ENCODE results near the gene ALDH3A1.
"Not testable (repeated sequence)": the region's sequence is repeated elsewhere in the genome, so short reads cannot be mapped to it uniquely, and the experiment has no call there.

ALDH3A1 gene

GRCh38 chr17:19747829-19748806, at the start of gene ALDH3A1:
TSS of gene ALDH3A1 (minus strand) at chr17:19748298. CDS start at chr17:19745129, 3,169 bp downstream.
- DNase-seq, result no peak

- DNase-seq, result no peak
Measured at GRCh38 chr17:19796457-19796856, 48.4 kb upstream of the ALDH3A1 start.

GRCh38 chr17:19791918-19792550, 43.9 kb upstream of the ALDH3A1 start:
- DNase-seq, result no peak

- DNase-seq, result no peak
Measured at GRCh38 chr17:19787733-19788357, 39.7 kb upstream of the ALDH3A1 start.

GRCh38 chr17:19785854-19786253, 37.8 kb upstream of the ALDH3A1 start:
- no peak for DNase-seq

GRCh38 chr17:19781488-19782458, 33.7 kb upstream of the ALDH3A1 start:
- DNase-seq, result no peak

GRCh38 chr17:19780846-19781245, 32.7 kb upstream of the ALDH3A1 start:
- DNase-seq, result no peak

GRCh38 chr17:19773534-19773933, 25.4 kb upstream of the ALDH3A1 start:
- DNase-seq, result no peak

- DNase-seq, result no peak
Measured at GRCh38 chr17:19771971-19772630, 24.0 kb upstream of the ALDH3A1 start.

- no peak for DNase-seq
Measured at GRCh38 chr17:19770985-19771735, 23.1 kb upstream of the ALDH3A1 start.

GRCh38 chr17:19769946-19770652, 22.0 kb upstream of the ALDH3A1 start:
- DNase-seq, result no peak

GRCh38 chr17:19768046-19768782, 20.1 kb upstream of the ALDH3A1 start:
- DNase-seq, result no peak

GRCh38 chr17:19766421-19767270, 18.5 kb upstream of the ALDH3A1 start:
- no peak for DNase-seq

- no peak for DNase-seq
Measured at GRCh38 chr17:19766016-19766415, 17.9 kb upstream of the ALDH3A1 start.

- DNase-seq, result not testable (repeated sequence)
Measured at GRCh38 chr17:19763991-19764390, 15.9 kb upstream of the ALDH3A1 start.

GRCh38 chr17:19763416-19763815, 15.3 kb upstream of the ALDH3A1 start:
- no peak for DNase-seq

- DNase-seq, result no peak
Measured at GRCh38 chr17:19762515-19762961, 14.4 kb upstream of the ALDH3A1 start.

- DNase-seq, result no peak
Measured at GRCh38 chr17:19760746-19761145, 12.6 kb upstream of the ALDH3A1 start.
